Neural cell (in vitro differentiated cells): ENCODE results near the gene CHCHD10.

Experiments
- EP300 ChIP-seq: fragments of 450-650 bp; conservative IDR thresholded peaks from 2 replicates; pipeline ENCODE4 v1.6.1; 2014; ENCODE audit warnings: antibody characterized with exemption, mild to moderate bottlenecking, moderate library complexity; ENCODE audit not compliant: poor library complexity, severe bottlenecking
- EZH2 ChIP-seq: fragments of 200-600, 300-800 bp; shearing (Covaris generic), sonication (generic); IDR thresholded peaks from 2 replicates; pipeline ENCODE4 v1.6.1; 2014; ENCODE audit warnings: antibody characterized with exemption, low read length, borderline replicate concordance, mild to moderate bottlenecking; ENCODE audit not compliant: insufficient read depth, poor library complexity, severe bottlenecking
- RAD21 ChIP-seq: fragments of 450-650 bp; conservative IDR thresholded peaks from 2 replicates; pipeline ENCODE4 v1.6.1; 2014; ENCODE audit warnings: antibody characterized with exemption, mild to moderate bottlenecking, moderate library complexity
- TF ChIP-seq, protein P1 (sequence below): fragments of 450-650 bp; IDR thresholded peaks from 2 replicates; pipeline ENCODE4 v1.5.1; 2014; ENCODE audit warnings: antibody characterized with exemption, mild to moderate bottlenecking, moderate library complexity; ENCODE audit not compliant: poor library complexity, severe bottlenecking
- TF ChIP-seq, protein P2 (sequence below): IDR thresholded peaks from 2 replicates; pipeline ENCODE4 v1.6.1; 2012; ENCODE audit warnings: borderline replicate concordance

DNA sequence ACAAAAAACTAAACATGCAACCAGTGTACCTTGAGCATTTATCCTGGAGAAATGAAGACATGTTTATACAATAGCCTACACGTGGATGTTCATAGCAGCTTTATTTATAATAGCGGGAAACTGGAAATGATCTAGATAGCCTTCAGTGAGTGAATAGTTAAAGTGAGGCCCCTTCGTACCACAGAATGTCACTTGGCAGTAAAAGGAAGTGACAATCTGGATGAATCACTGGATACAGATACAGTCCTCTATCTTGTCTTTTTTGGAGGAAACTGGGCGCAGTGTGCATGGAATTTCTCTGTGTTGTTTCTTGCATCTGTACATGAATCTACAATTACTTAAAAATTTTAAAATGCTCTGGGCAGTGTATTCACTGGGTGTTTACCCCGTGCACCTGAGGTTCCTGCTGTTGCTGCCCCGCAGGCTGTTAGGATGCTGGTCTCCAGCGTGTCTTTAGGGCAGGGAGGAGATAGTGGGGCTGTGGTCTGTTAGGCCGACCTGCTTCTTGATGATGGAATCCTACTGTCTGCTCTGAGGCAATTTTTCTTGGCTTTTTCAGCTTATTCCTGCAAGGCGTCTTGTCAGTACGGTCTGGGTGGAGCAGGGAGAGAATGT, 47.9 kb upstream of the CHCHD10 start:
- TF ChIP-seq, protein P1, sequence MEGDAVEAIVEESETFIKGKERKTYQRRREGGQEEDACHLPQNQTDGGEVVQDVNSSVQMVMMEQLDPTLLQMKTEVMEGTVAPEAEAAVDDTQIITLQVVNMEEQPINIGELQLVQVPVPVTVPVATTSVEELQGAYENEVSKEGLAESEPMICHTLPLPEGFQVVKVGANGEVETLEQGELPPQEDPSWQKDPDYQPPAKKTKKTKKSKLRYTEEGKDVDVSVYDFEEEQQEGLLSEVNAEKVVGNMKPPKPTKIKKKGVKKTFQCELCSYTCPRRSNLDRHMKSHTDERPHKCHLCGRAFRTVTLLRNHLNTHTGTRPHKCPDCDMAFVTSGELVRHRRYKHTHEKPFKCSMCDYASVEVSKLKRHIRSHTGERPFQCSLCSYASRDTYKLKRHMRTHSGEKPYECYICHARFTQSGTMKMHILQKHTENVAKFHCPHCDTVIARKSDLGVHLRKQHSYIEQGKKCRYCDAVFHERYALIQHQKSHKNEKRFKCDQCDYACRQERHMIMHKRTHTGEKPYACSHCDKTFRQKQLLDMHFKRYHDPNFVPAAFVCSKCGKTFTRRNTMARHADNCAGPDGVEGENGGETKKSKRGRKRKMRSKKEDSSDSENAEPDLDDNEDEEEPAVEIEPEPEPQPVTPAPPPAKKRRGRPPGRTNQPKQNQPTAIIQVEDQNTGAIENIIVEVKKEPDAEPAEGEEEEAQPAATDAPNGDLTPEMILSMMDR: no peak
- no peak for TF ChIP-seq EZH2
- TF ChIP-seq, protein P2, sequence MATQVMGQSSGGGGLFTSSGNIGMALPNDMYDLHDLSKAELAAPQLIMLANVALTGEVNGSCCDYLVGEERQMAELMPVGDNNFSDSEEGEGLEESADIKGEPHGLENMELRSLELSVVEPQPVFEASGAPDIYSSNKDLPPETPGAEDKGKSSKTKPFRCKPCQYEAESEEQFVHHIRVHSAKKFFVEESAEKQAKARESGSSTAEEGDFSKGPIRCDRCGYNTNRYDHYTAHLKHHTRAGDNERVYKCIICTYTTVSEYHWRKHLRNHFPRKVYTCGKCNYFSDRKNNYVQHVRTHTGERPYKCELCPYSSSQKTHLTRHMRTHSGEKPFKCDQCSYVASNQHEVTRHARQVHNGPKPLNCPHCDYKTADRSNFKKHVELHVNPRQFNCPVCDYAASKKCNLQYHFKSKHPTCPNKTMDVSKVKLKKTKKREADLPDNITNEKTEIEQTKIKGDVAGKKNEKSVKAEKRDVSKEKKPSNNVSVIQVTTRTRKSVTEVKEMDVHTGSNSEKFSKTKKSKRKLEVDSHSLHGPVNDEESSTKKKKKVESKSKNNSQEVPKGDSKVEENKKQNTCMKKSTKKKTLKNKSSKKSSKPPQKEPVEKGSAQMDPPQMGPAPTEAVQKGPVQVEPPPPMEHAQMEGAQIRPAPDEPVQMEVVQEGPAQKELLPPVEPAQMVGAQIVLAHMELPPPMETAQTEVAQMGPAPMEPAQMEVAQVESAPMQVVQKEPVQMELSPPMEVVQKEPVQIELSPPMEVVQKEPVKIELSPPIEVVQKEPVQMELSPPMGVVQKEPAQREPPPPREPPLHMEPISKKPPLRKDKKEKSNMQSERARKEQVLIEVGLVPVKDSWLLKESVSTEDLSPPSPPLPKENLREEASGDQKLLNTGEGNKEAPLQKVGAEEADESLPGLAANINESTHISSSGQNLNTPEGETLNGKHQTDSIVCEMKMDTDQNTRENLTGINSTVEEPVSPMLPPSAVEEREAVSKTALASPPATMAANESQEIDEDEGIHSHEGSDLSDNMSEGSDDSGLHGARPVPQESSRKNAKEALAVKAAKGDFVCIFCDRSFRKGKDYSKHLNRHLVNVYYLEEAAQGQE: no peak
- TF ChIP-seq RAD21: no peak
- no peak for TF ChIP-seq EP300
